HEK293 (cell line): Measurements from ENCODE around the gene ARHGAP15.

Source experiments
- CTCF ChIA-PET: fragments of 350-600 bp; formaldehyde crosslinking; extraction: SDS; loops from one replicate; lab custom pipeline; 2021; ENCODE audit warnings: antibody characterized with exemption; lab: Yijun Ruan, JAX
- POLR2A ChIA-PET: fragments of 300-600 bp; formaldehyde crosslinking; extraction: SDS; loops from one replicate; lab custom pipeline; 2020; ENCODE audit warnings: antibody characterized with exemption, inconsistent platforms; lab: Yijun Ruan, JAX
- H3K27ac ChIP-seq: fragments of 200-500 bp; sonication (Bioruptor generic); 2 replicates; pipeline ENCODE4 v1.5.1; 2014; ENCODE audit warnings: low read depth, low read length, control low read depth, inconsistent platforms; ENCODE audit errors: extremely low read depth
- H3K36me3 ChIP-seq, 2 experiments: fragments of 200-500 bp in 1 of 2; sonication (Bioruptor generic) in 1 of 2; 1 replicate in 1 of 2; 2 replicates in 1 of 2; pipeline ENCODE4 v1.5.1; 2014 to 2017; ENCODE audit warnings: inconsistent platforms in 2 of 2, low read length in 2 of 2; ENCODE audit not compliant: control insufficient read depth in 2 of 2, insufficient read depth in 1 of 2
- H3K4me1 ChIP-seq: fragments of 200-500 bp; sonication (Bioruptor generic); 2 replicates; pipeline ENCODE4 v1.5.1; 2014; ENCODE audit warnings: mild to moderate bottlenecking, low read length, inconsistent platforms; ENCODE audit not compliant: control insufficient read depth, insufficient read depth
- H3K4me3 ChIP-seq: 2 replicates; pipeline ENCODE4 v1.5.1; 2011; ENCODE audit warnings: low read depth, mild to moderate bottlenecking, control low read depth, low read length, moderate library complexity
- H3K9me3 ChIP-seq: fragments of 200-500 bp; sonication (Bioruptor generic); 2 replicates; pipeline ENCODE4 v1.5.1; 2014; ENCODE audit warnings: low read depth, low read length, inconsistent platforms; ENCODE audit not compliant: control insufficient read depth, insufficient read depth
- KLF7 ChIP-seq: fragments of 450-650 bp; formaldehyde crosslinking; IDR thresholded peaks from 2 replicates; pipeline ENCODE4 v1.5.1; 2016; ENCODE audit warnings: missing biosample characterization, missing genetic modification characterization, borderline replicate concordance
- TSHZ1 ChIP-seq: fragments of 450-650 bp; formaldehyde crosslinking; IDR thresholded peaks from 2 replicates; pipeline ENCODE4 v1.5.1; 2016; ENCODE audit warnings: missing biosample characterization, missing genetic modification characterization, borderline replicate concordance
- ZBTB17 ChIP-seq: fragments of 450-650 bp; formaldehyde crosslinking; IDR thresholded peaks from 2 replicates; pipeline ENCODE4 v1.5.1; 2016; ENCODE audit warnings: missing biosample characterization, missing genetic modification characterization
- ZFP41 ChIP-seq: fragments of 450-650 bp; formaldehyde crosslinking; IDR thresholded peaks from 2 replicates; pipeline ENCODE4 v1.5.1; 2016; ENCODE audit warnings: missing biosample characterization, missing genetic modification characterization, borderline replicate concordance
- ZNF114 ChIP-seq: fragments of 450-650 bp; formaldehyde crosslinking; IDR thresholded peaks from 2 replicates; pipeline ENCODE4 v1.5.0; 2017; ENCODE audit warnings: missing biosample characterization, missing genetic modification characterization
- ZNF184 ChIP-seq: fragments of 450-650 bp; IDR thresholded peaks from 2 replicates; pipeline ENCODE4 v1.5.1; 2018; ENCODE audit warnings: missing biosample characterization, mild to moderate bottlenecking, missing genetic modification characterization
- ZNF23 ChIP-seq: fragments of 450-650 bp; formaldehyde crosslinking; IDR thresholded peaks from 2 replicates; pipeline ENCODE4 v1.5.1; 2016; ENCODE audit warnings: missing biosample characterization, missing genetic modification characterization, borderline replicate concordance
- ZNF26 ChIP-seq: fragments of 450-650 bp; formaldehyde crosslinking; IDR thresholded peaks from 2 replicates; pipeline ENCODE4 v1.5.1; 2016; ENCODE audit warnings: missing biosample characterization, missing genetic modification characterization
- ZNF366 ChIP-seq: fragments of 450-650 bp; formaldehyde crosslinking; conservative IDR thresholded peaks from 2 replicates; pipeline ENCODE4 v1.5.1; 2016; ENCODE audit warnings: missing biosample characterization, missing genetic modification characterization
- ZNF416 ChIP-seq: fragments of 450-650 bp; formaldehyde crosslinking; IDR thresholded peaks from 2 replicates; pipeline ENCODE4 v1.5.1; 2016; ENCODE audit warnings: missing biosample characterization, missing genetic modification characterization
- ZNF488 ChIP-seq: fragments of 450-650 bp; formaldehyde crosslinking; IDR thresholded peaks from 2 replicates; pipeline ENCODE4 v1.5.1; 2016; ENCODE audit warnings: missing biosample characterization, missing genetic modification characterization
- ZNF501 ChIP-seq: fragments of 450-650 bp; formaldehyde crosslinking; IDR thresholded peaks from 2 replicates; pipeline ENCODE4 v1.5.1; 2016; ENCODE audit warnings: missing biosample characterization, missing genetic modification characterization
- ZNF561 ChIP-seq: fragments of 450-650 bp; IDR thresholded peaks from 2 replicates; pipeline ENCODE4 v1.5.1; 2018; ENCODE audit warnings: missing biosample characterization, missing genetic modification characterization, borderline replicate concordance
- ZNF692 ChIP-seq: fragments of 450-650 bp; formaldehyde crosslinking; IDR thresholded peaks from 2 replicates; pipeline ENCODE4 v1.5.1; 2016; ENCODE audit warnings: missing biosample characterization, missing genetic modification characterization
- ZNF747 ChIP-seq: fragments of 450-650 bp; formaldehyde crosslinking; IDR thresholded peaks from 2 replicates; pipeline ENCODE4 v1.5.1; 2016; ENCODE audit warnings: missing biosample characterization, missing genetic modification characterization
- ZNF776 ChIP-seq: fragments of 450-650 bp; formaldehyde crosslinking; IDR thresholded peaks from 2 replicates; pipeline ENCODE4 v1.5.0; 2017; ENCODE audit warnings: missing biosample characterization, missing genetic modification characterization, borderline replicate concordance
- TF ChIP-seq, protein P1 (sequence below): fragments of 450-650 bp; formaldehyde crosslinking; IDR thresholded peaks from 2 replicates; pipeline ENCODE4 v1.5.1; 2016; ENCODE audit warnings: missing biosample characterization, missing genetic modification characterization, low read depth
- TF ChIP-seq, protein P2 (sequence below): fragments of 450-650 bp; formaldehyde crosslinking; IDR thresholded peaks from 2 replicates; pipeline ENCODE4 v1.5.1; 2017; ENCODE audit warnings: missing biosample characterization, missing genetic modification characterization
- TF ChIP-seq, protein P3 (sequence below): fragments of 450-650 bp; formaldehyde crosslinking; IDR thresholded peaks from 2 replicates; pipeline ENCODE4 v1.5.1; 2016; ENCODE audit warnings: missing biosample characterization, missing genetic modification characterization

Gene ARHGAP15

DNA sequence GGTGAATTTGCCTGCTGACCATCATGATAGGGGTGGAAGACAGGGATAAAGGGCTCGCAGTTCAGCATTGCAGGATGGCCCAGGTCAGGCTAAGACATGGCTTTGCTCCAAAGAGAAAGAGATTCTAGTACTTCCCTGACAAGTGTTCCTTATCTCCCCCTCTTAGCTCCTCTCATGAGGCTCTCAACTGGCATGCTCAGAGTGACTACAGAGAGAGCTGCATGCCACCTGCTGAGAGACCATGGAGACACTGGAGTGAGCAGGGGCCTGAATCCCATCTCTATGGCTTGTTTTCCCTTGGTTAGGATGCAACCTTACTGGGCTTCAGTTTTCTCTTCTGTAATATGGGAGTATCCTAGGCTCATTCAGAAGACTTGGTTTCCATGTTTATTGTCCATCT lies 94.3 kb downstream of the ARHGAP15 start:
- ChIA-PET CTCF (interaction anchor here (0.8 to 3.8 kb wide), 5 partner anchors 49 to 121 kb away, joined by 3 to 31 read pairs (median 3); no protein-coding TSS in a partner anchor), POLR2A (no interaction called here)
- Histone ChIP-seq H3K36me3 (no peaks in the 10 kb centered on the region), H3K4me3 (no peak overlapping the region)
- TF ChIP-seq ZFP41 (tag by site-specific recombination) (no peak), TSHZ1 (tag by site-specific recombination) (no peak), ZNF366 (tag by site-specific recombination) (no peak), ZBTB17 (tag by site-specific recombination) (no peak), ZNF692 (tag by site-specific recombination) (no peak), ZNF747 (tag by site-specific recombination) (no peak), ZNF561 (tag by site-specific recombination) (no peak)
- TF ChIP-seq, protein P1, sequence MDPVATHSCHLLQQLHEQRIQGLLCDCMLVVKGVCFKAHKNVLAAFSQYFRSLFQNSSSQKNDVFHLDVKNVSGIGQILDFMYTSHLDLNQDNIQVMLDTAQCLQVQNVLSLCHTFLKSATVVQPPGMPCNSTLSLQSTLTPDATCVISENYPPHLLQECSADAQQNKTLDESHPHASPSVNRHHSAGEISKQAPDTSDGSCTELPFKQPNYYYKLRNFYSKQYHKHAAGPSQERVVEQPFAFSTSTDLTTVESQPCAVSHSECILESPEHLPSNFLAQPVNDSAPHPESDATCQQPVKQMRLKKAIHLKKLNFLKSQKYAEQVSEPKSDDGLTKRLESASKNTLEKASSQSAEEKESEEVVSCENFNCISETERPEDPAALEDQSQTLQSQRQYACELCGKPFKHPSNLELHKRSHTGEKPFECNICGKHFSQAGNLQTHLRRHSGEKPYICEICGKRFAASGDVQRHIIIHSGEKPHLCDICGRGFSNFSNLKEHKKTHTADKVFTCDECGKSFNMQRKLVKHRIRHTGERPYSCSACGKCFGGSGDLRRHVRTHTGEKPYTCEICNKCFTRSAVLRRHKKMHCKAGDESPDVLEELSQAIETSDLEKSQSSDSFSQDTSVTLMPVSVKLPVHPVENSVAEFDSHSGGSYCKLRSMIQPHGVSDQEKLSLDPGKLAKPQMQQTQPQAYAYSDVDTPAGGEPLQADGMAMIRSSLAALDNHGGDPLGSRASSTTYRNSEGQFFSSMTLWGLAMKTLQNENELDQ: no peak
- TF ChIP-seq, protein P2, sequence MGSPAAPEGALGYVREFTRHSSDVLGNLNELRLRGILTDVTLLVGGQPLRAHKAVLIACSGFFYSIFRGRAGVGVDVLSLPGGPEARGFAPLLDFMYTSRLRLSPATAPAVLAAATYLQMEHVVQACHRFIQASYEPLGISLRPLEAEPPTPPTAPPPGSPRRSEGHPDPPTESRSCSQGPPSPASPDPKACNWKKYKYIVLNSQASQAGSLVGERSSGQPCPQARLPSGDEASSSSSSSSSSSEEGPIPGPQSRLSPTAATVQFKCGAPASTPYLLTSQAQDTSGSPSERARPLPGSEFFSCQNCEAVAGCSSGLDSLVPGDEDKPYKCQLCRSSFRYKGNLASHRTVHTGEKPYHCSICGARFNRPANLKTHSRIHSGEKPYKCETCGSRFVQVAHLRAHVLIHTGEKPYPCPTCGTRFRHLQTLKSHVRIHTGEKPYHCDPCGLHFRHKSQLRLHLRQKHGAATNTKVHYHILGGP: no peak
- TF ChIP-seq, all 188 proteins: peak for 0
- Histone ChIP-seq H3K4me1 (no peaks in the 10 kb centered on the region), H3K9me3 (no peaks in the 10 kb centered on the region), H3K27ac (no peak overlapping the region)

GRCh38 chr2:143225931-143226330 lies 96.7 kb downstream of the ARHGAP15 start:
- ChIA-PET POLR2A (no interaction called here), CTCF (interaction anchor here (0.6 kb wide), 1 partner anchor 67 kb away, joined by 3 read pairs; no protein-coding TSS in a partner anchor)
- no peaks in the 10 kb centered on the region for H3K36me3 ChIP-seq
- TF ChIP-seq ZNF488 (no peak), ZNF23 (no peak), ZNF416 (no peak), ZNF184 (no peak), ZNF26 (no peak), ZNF776 (tag by site-specific recombination) (no peak), ZNF501 (tag by site-specific recombination) (no peak), KLF7 (tag by site-specific recombination) (no peak), ZNF114 (tag by site-specific recombination) (no peak)
- TF ChIP-seq, protein P3, sequence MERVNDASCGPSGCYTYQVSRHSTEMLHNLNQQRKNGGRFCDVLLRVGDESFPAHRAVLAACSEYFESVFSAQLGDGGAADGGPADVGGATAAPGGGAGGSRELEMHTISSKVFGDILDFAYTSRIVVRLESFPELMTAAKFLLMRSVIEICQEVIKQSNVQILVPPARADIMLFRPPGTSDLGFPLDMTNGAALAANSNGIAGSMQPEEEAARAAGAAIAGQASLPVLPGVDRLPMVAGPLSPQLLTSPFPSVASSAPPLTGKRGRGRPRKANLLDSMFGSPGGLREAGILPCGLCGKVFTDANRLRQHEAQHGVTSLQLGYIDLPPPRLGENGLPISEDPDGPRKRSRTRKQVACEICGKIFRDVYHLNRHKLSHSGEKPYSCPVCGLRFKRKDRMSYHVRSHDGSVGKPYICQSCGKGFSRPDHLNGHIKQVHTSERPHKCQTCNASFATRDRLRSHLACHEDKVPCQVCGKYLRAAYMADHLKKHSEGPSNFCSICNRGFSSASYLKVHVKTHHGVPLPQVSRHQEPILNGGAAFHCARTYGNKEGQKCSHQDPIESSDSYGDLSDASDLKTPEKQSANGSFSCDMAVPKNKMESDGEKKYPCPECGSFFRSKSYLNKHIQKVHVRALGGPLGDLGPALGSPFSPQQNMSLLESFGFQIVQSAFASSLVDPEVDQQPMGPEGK: no peak

More at GRCh38 chr2:143225931-143226330, 96.7 kb downstream of the ARHGAP15 start:
- no peak overlapping the region for H3K27ac ChIP-seq
- no peaks in the 10 kb centered on the region for H3K9me3 ChIP-seq
- H3K4me3 ChIP-seq: no peak overlapping the region
- H3K4me1 ChIP-seq: no peaks in the 10 kb centered on the region
